K562 (cell line): ENCODE measurements around the gene OCSTAMP. TPM values are rescaled to one million over a fixed set of nuclear protein-coding genes. Genes with fewer than 3 reads are reported as not detected.

Source experiments
- ATAC-seq: fragments of 200-7000 bp; cut with Tn5 transposase; 3 replicates; pipeline ENCODE4 v1.9.1; 2020; ENCODE audit warnings: moderate library complexity
- Bru-seq: library from RNA; stranded (reverse); fragments of 400-500 nt; gene quantifications from one replicate; lab custom pipeline; 2021; lab: Mats Ljungman, UMichigan
- BruChase-seq, 2 experiments: library from RNA; stranded (reverse); fragments of 400-500 nt; gene quantifications; one replicate each; lab custom pipeline; 2021; lab: Mats Ljungman, UMichigan
- BruUV-seq: library from RNA; stranded (reverse); fragments of 400-500 nt; replicated peaks from 2 replicates; lab custom pipeline; 2021; lab: Mats Ljungman, UMichigan
- CTCF ChIA-PET: fragments of 300-600 bp; formaldehyde crosslinking; extraction: SDS; loops from one replicate; lab custom pipeline; 2021; ENCODE audit warnings: low intra/inter-chr PET ratio; lab: Yijun Ruan, JAX
- POLR2A ChIA-PET: fragments of 300-600, 350-650 bp; sonication (Branson Sonifier 250); formaldehyde crosslinking; extraction: SDS; loops from one replicate; lab custom pipeline; 2021; ENCODE audit warnings: antibody characterized with exemption, inconsistent platforms; lab: Yijun Ruan, JAX
- DNase-seq, 4 experiments: peaks; one replicate each; pipeline versions ENCODE4 v3.0.0 to v3.0.0-alpha.2; 2011 to 2018; ENCODE audit warnings: low spot score in 3 of 4, mixed read lengths in 3 of 4; ENCODE audit errors: extremely low read depth in 1 of 4
- FAIRE-seq: peaks from 2 replicates; lab custom pipeline; 2011; peaks lifted over from hg19 to GRCh38; lab: Jason Lieb, UNC
- H2AFZ ChIP-seq: 2 replicates; pipeline ENCODE4 v1.6.0; 2011; ENCODE audit warnings: low read depth, low read length, control low read depth, inconsistent platforms
- H3K27ac ChIP-seq: fragments of 200-600 bp; 3 replicates; pipeline ENCODE4 v1.8.0; 2011; ENCODE audit warnings: low read depth, mild to moderate bottlenecking, control low read depth, inconsistent platforms, low read length, moderate library complexity, mixed read lengths; ENCODE audit errors: extremely low read depth
- H3K27me3 ChIP-seq, 2 experiments: fragments of 300-600 bp in 1 of 2; 2 replicates in 1 of 2; 3 replicates in 1 of 2; pipeline versions ENCODE4 v1.6.0 to v1.8.0; 2011; ENCODE audit warnings: inconsistent platforms in 2 of 2, low read length in 2 of 2, mild to moderate bottlenecking in 1 of 2, mixed read lengths in 1 of 2, moderate library complexity in 1 of 2; ENCODE audit not compliant: control insufficient read depth in 2 of 2, insufficient read depth in 2 of 2
- H3K36me3 ChIP-seq: fragments of 300-600 bp; 3 replicates; pipeline ENCODE4 v1.8.0; 2011; ENCODE audit warnings: mild to moderate bottlenecking, low read length, inconsistent platforms; ENCODE audit not compliant: control insufficient read depth, insufficient read depth
- H3K4me1 ChIP-seq, 2 experiments: fragments of 200-600 bp in 1 of 2; replicated peaks in 1 of 2; 2 replicates in 1 of 2; 3 replicates in 1 of 2; pipeline versions ENCODE4 v1.5.1 to v1.8.0; 2011; ENCODE audit warnings: inconsistent platforms in 2 of 2, low read length in 2 of 2, mild to moderate bottlenecking in 1 of 2, mixed read lengths in 1 of 2, moderate library complexity in 1 of 2; ENCODE audit not compliant: control insufficient read depth in 2 of 2, insufficient read depth in 2 of 2
- H3K4me2 ChIP-seq: 2 replicates; pipeline ENCODE4 v1.6.1; 2011; ENCODE audit warnings: low read length, control low read depth, inconsistent platforms, mixed read lengths; ENCODE audit not compliant: insufficient read depth
- H3K4me3 ChIP-seq: fragments of 200-600 bp; sonication (generic), shearing (Covaris generic); 2 replicates; pipeline ENCODE4 v1.5.1; 2016; ENCODE audit warnings: control low read depth, inconsistent platforms
- H3K79me2 ChIP-seq: fragments of 200-600 bp; 3 replicates; pipeline ENCODE4 v1.8.0; 2011; ENCODE audit warnings: low read length, inconsistent platforms; ENCODE audit not compliant: control insufficient read depth, insufficient read depth
- H3K9ac ChIP-seq, 2 experiments: 2 replicates each; pipeline versions ENCODE4 v1.6.0 to v1.6.1; 2011; ENCODE audit warnings: low read depth in 2 of 2, low read length in 2 of 2, control low read depth in 1 of 2, inconsistent platforms in 1 of 2, mild to moderate bottlenecking in 1 of 2, mixed read lengths in 1 of 2; ENCODE audit not compliant: insufficient read depth in 1 of 2
- H3K9me1 ChIP-seq: one replicate; pipeline ENCODE4 v1.6.0; 2011; ENCODE audit warnings: inconsistent platforms, mild to moderate bottlenecking, low read length, moderate library complexity; ENCODE audit not compliant: control insufficient read depth, insufficient read depth
- H3K9me3 ChIP-seq: replicated peaks from 2 replicates; pipeline ENCODE4 v1.5.1; 2011; ENCODE audit warnings: low read depth, low read length, inconsistent platforms; ENCODE audit not compliant: control insufficient read depth, insufficient read depth
- H4K20me1 ChIP-seq: replicated peaks from 2 replicates; pipeline ENCODE4 v1.6.1; 2011; ENCODE audit warnings: low read length, inconsistent platforms, mixed read lengths; ENCODE audit not compliant: control insufficient read depth, insufficient read depth
- MEF2D ChIP-seq: conservative IDR thresholded peaks from 2 replicates; pipeline ENCODE4 v1.6.1; 2016; ENCODE audit warnings: low read depth, missing genetic modification characterization, missing compliant biosample characterization
- PHF8 ChIP-seq: fragments of 200-600 bp; sonication (generic); IDR thresholded peaks from 2 replicates; pipeline ENCODE4 v1.6.1; 2012; ENCODE audit warnings: mixed run types, mild to moderate bottlenecking, inconsistent platforms, low read length, moderate library complexity, borderline replicate concordance
- SIN3B ChIP-seq: fragments of 450-650 bp; IDR thresholded peaks from 2 replicates; pipeline ENCODE4 v1.6.1; 2017; ENCODE audit warnings: low read depth, mild to moderate bottlenecking, moderate library complexity
- SNRNP70 ChIP-seq: fragments of 200-400 bp; formaldehyde crosslinking; optimal IDR thresholded peaks from 2 replicates; pipeline ENCODE3; 2017; ENCODE audit warnings: low read depth, low read length
- SPI1 ChIP-seq: IDR thresholded peaks from 2 replicates; pipeline ENCODE4 v1.6.1; 2011; ENCODE audit warnings: low read depth, low read length, control low read depth, borderline replicate concordance
- WGBS: fragments of 100-300 bp; shearing (Covaris generic); methylation state at CpG from one replicate; pipeline ENCODE4 v1.1.6; 2016; ENCODE audit warnings: low coverage, mixed read lengths; ENCODE audit not compliant: insufficient coverage; ENCODE audit errors: missing lambda C conversion rate; 5-methylcytosine and 5-hydroxymethylcytosine counted together
- in situ Hi-C: fragments of 300-500 bp; cut with MboI; formaldehyde crosslinking; loops from 4 replicates; pipeline ENCODE4 v1.15.0; 2018; ENCODE audit warnings: inconsistent platforms, mixed read lengths
- intact Hi-C: fragments of 100-400 bp; cut with micrococcal nuclease; formaldehyde crosslinking; loops from 2 replicates; pipeline ENCODE4 v1.14.2; 2022
- long read RNA-seq, 3 experiments: library from polyadenylated mRNA in 2 of 3; library from RNA in 1 of 3; unstranded in 2 of 3; stranded (forward) in 1 of 3; transcript quantifications; one replicate each; pipeline ENCODE4 v2.0.0, GENCODE V29; 2019 to 2022
- polyA minus RNA-seq, 3 experiments: library from RNA; depleted of rRNA, polyadenylated mRNA; stranded (reverse); fragments of >200 nt; gene quantifications; 2 replicates each; pipeline ENCODE4 v1.2.3, GENCODE V29; 2011
- polyA plus RNA-seq, 8 experiments: library from polyadenylated mRNA; depleted of rRNA in 4 of 8; stranded (reverse) in 5 of 8; unstranded in 3 of 8; fragments of >200 nt; fragmentation: Nextera tagmentation in 2 of 8; fragmentation: Illumina TruSeq in 1 of 8; extraction: Ambion mirVana in 2 of 8; extraction: Trizol in 1 of 8; gene quantifications; 2 replicates each; pipeline versions ENCODE4 v1.2.1 to v1.2.3, GENCODE V29; 2011 to 2014; ENCODE audit warnings: inconsistent platforms in 1 of 8, missing spikeins in 1 of 8
- total RNA-seq, 7 experiments: library from RNA; depleted of rRNA in 6 of 7; stranded (reverse); fragments of >200 nt in 6 of 7; fragmentation: Illumina TruSeq in 2 of 7; extraction: Trizol in 2 of 7; gene quantifications; 2 replicates each; pipeline versions ENCODE4 v1.2.1 to v1.2.3, GENCODE V29; 2011 to 2021; ENCODE audit warnings: low replicate concordance in 1 of 7

Gene OCSTAMP
- total RNA-seq (2011; cell fraction: chromatin; rRNA removed; ENCODE audit: low replicate concordance) = not detected in 2 replicates
- total RNA-seq (2011; cell fraction: nucleolus; rRNA removed) = not detected in 2 replicates
- total RNA-seq (2011; cell fraction: nucleoplasm; rRNA removed) = not detected in 2 replicates
- total RNA-seq (2014; rRNA removed) = not detected in 2 replicates
- not detected in 2 replicates for total RNA-seq (2014; rRNA removed; fragmentation: Illumina TruSeq; extraction: Trizol)
- not detected in 2 replicates for total RNA-seq (2015; rRNA removed; fragmentation: Illumina TruSeq; extraction: Trizol)
- total RNA-seq (2021) = not detected in 2 replicates
- polyA plus RNA-seq (2011; rRNA removed) = not detected in 2 replicates
- not detected in 2 replicates for polyA plus RNA-seq (2011; cell fraction: cytosol; rRNA removed)
- polyA plus RNA-seq (2011; cell fraction: nucleus; rRNA removed) = 0.06 TPM in 1 of 2 replicates, not detected in the other
- not detected in 2 replicates for polyA plus RNA-seq (2012)
- polyA plus RNA-seq (2014; fragmentation: Illumina TruSeq; extraction: Trizol) = not detected in 2 replicates
- polyA plus RNA-seq (2014; fragmentation: Nextera tagmentation; extraction: Ambion mirVana) = not detected
- polyA plus RNA-seq (2014; rRNA removed) = not detected in 2 replicates
- polyA minus RNA-seq (2011; rRNA and poly(A)+ RNA removed) = not detected in 2 replicates
- polyA minus RNA-seq (2011; cell fraction: cytosol; rRNA and poly(A)+ RNA removed) = not detected in 2 replicates
- polyA minus RNA-seq (2011; cell fraction: nucleus; rRNA and poly(A)+ RNA removed) = not detected in 2 replicates
- Bru-seq, nascent RNA = not detected
- BruChase-seq, experiment 1, labeled RNA remaining after a 2-hour chase = not detected
- not detected for BruChase-seq, experiment 2, labeled RNA remaining after a 6-hour chase
- long read RNA-seq, experiment 1 = 0 reads
- long read RNA-seq, experiment 2 = 0 reads
- long read RNA-seq, experiment 3 = 0 reads

GRCh38 chr20:46550461-46550860 lies at the start of gene OCSTAMP:
TSS of gene OCSTAMP (minus strand) at chr20:46550654. CDS start at chr20:46550560, 94 bp downstream.
- no TSS peak for BruUV-seq
- in situ Hi-C loops = no loop called here
- WGBS = 0% methylated on average over 9 of the region's 9 CpGs
- H3K79me2 ChIP-seq = no peaks in the 10 kb centered on the region
- no peaks in the 10 kb centered on the region for H4K20me1 ChIP-seq
- no peak within 1 kb of the TSS for H3K4me3 ChIP-seq
- ChIA-PET CTCF (no interaction called here), POLR2A (interaction anchor here (0.6 to 1.5 kb wide), 2 partner anchors 12 to 21 kb away, joined by 4 to 6 read pairs; no protein-coding TSS in a partner anchor)
- no peak within 1 kb of the TSS for H3K4me2 ChIP-seq
- no peak within 1 kb of the TSS for H3K27ac ChIP-seq
- H3K9me1 ChIP-seq = no peaks in the 10 kb centered on the region
- H3K36me3 ChIP-seq = no peaks in the 10 kb centered on the region
- H3K9me3 ChIP-seq = no peaks in the 10 kb centered on the region
- H2AFZ ChIP-seq = no peak within 1 kb of the TSS
- DNase-seq (no peak), ATAC-seq (no peak), FAIRE-seq (no peak)
- no peak within 1 kb of the TSS for H3K9ac ChIP-seq
- peaks cover 5 to 7% of the 10 kb centered on the region in 2 experiments; a peak in 1 of 5 replicates for H3K4me1 ChIP-seq
- TF ChIP-seq SPI1 (peak; percentile 67; the same call in 1 of the 2 replicates), SIN3B (no peak), MEF2D (no peak), PHF8 (no peak), SNRNP70 (no peak)
- intact Hi-C loops = no loop called here
- H3K27me3 ChIP-seq = peaks cover 5 to 35% of the 10 kb centered on the region in 2 experiments; a peak in 3 of 5 replicates
